Large intestine (tissue), 3 donors: ENCODE measurements around the gene SUSD1. TPM values are rescaled to one million over a fixed set of nuclear protein-coding genes. Genes with fewer than 3 reads are reported as not detected.

ENCODE experiments used
- DNase-seq, 2 donors: peaks; one replicate each; pipeline versions ENCODE4 v3.0.0 to v3.0.0-alpha.2; 2013
- H3K27ac ChIP-seq: one replicate; pipeline ENCODE4 v1.5.1; 2013; ENCODE audit warnings: low read length
- H3K27me3 ChIP-seq: 2 replicates; pipeline ENCODE4 v1.6.1; 2013; ENCODE audit warnings: low read length; ENCODE audit not compliant: control insufficient read depth, insufficient read depth
- H3K36me3 ChIP-seq: 2 replicates; pipeline ENCODE4 v1.6.1; 2013; ENCODE audit warnings: low read length; ENCODE audit not compliant: control insufficient read depth, insufficient read depth
- H3K4me1 ChIP-seq: one replicate; pipeline ENCODE4 v1.6.1; 2013; ENCODE audit warnings: low read length; ENCODE audit not compliant: control insufficient read depth, insufficient read depth
- H3K4me3 ChIP-seq: one replicate; pipeline ENCODE4 v1.5.1; 2013; ENCODE audit warnings: low read length
- H3K9me3 ChIP-seq: one replicate; pipeline ENCODE4 v1.6.1; 2013; ENCODE audit warnings: mild to moderate bottlenecking, low read depth, low read length, moderate library complexity; ENCODE audit not compliant: control insufficient read depth
- WGBS: methylation state at CpG from one replicate; pipeline ENCODE4 v1.1.5; 2013; ENCODE audit warnings: low lambda C conversion rate; ENCODE audit not compliant: insufficient coverage; 5-methylcytosine and 5-hydroxymethylcytosine counted together
- polyA plus RNA-seq: library from polyadenylated mRNA; unstranded; fragments of 120-200 nt; gene quantifications from one replicate; pipeline ENCODE4 v1.2.1, GENCODE V29; 2013

Gene SUSD1
- polyA plus RNA-seq, 1 donor = 28.4 TPM

GRCh38 chr9:112175796-112176315, 759 bp upstream of the SUSD1 start:
- Histone ChIP-seq H3K36me3 (no peaks in the 10 kb centered on the region), H3K4me3 (peak overlapping the region; percentile 65), H3K27me3 (no peaks in the 10 kb centered on the region), H3K9me3 (no peaks in the 10 kb centered on the region), H3K4me1 (peaks cover 59% of the 10 kb centered on the region), H3K27ac (peak overlapping the region; percentile 90)
- no CpG with 5 or more reads among the region's 17 CpGs for WGBS
- peak in 1 of 2 donors; percentile 59 for DNase-seq

GRCh38 chr9:112174222-112174964, 704 bp downstream of the SUSD1 start:
- Histone ChIP-seq H3K27me3 (no peaks in the 10 kb centered on the region), H3K27ac (peak overlapping the region; percentile 94), H3K36me3 (no peaks in the 10 kb centered on the region), H3K4me3 (peak overlapping the region; percentile 52), H3K4me1 (peaks cover 63% of the 10 kb centered on the region), H3K9me3 (no peaks in the 10 kb centered on the region)
- WGBS = no CpG with 5 or more reads among the region's 42 CpGs
- DNase-seq = peak; percentile 68 to 88

GRCh38 chr9:112173489-112174221, 1.4 kb downstream of the SUSD1 start:
- Histone ChIP-seq H3K36me3 (no peaks in the 10 kb centered on the region), H3K9me3 (no peaks in the 10 kb centered on the region), H3K4me3 (peak overlapping the region; percentile 52), H3K27me3 (no peaks in the 10 kb centered on the region), H3K27ac (peak overlapping the region; percentile 94), H3K4me1 (peaks cover 70% of the 10 kb centered on the region)
- peak in 1 of 2 donors; percentile 78 for DNase-seq
- WGBS = no CpG with 5 or more reads among the region's 18 CpGs

GRCh38 chr9:112170968-112171367, 4.1 kb downstream of the SUSD1 start:
- peak overlapping the region; percentile 91 for H3K27ac ChIP-seq
- H3K4me1 ChIP-seq = peaks cover 77% of the 10 kb centered on the region
- no CpG with 5 or more reads among the region's 5 CpGs for whole genome bisulfite sequencing
- no peaks in the 10 kb centered on the region for H3K9me3 ChIP-seq
- no peak for DNase-seq
- no peaks in the 10 kb centered on the region for H3K27me3 ChIP-seq
- H3K36me3 ChIP-seq = no peaks in the 10 kb centered on the region
- no peak overlapping the region for H3K4me3 ChIP-seq

- H3K4me1 ChIP-seq = peaks cover 73% of the 10 kb centered on the region
- no peak overlapping the region for H3K4me3 ChIP-seq
- H3K27ac ChIP-seq = peak overlapping the region; percentile 91
- H3K27me3 ChIP-seq = no peaks in the 10 kb centered on the region
- H3K36me3 ChIP-seq = no peaks in the 10 kb centered on the region
- peak; percentile 88 to 95 for DNase-seq
- no peaks in the 10 kb centered on the region for H3K9me3 ChIP-seq
- WGBS = no CpG with 5 or more reads among the region's 4 CpGs
Observed at GRCh38 chr9:112170235-112170634, 4.9 kb downstream of the SUSD1 start.

- Histone ChIP-seq H3K9me3 (no peaks in the 10 kb centered on the region), H3K36me3 (no peaks in the 10 kb centered on the region), H3K27ac (peak overlapping the region; percentile 91), H3K27me3 (no peaks in the 10 kb centered on the region), H3K4me1 (peaks cover 74% of the 10 kb centered on the region), H3K4me3 (no peak overlapping the region)
- 20% methylated on average over 1 of the region's 6 CpGs for WGBS
- DNase-seq = peak; percentile 71 to 90
Observed at GRCh38 chr9:112169368-112169767, 5.7 kb downstream of the SUSD1 start.

GRCh38 chr9:112168197-112168596, 6.9 kb downstream of the SUSD1 start:
- H3K36me3 ChIP-seq = no peaks in the 10 kb centered on the region
- peak in 1 of 2 donors; percentile 78 for DNase-seq
- H3K27me3 ChIP-seq = no peaks in the 10 kb centered on the region
- peak overlapping the region; percentile 91 for H3K27ac ChIP-seq
- H3K9me3 ChIP-seq = no peaks in the 10 kb centered on the region
- peaks cover 70% of the 10 kb centered on the region for H3K4me1 ChIP-seq
- H3K4me3 ChIP-seq = no peak overlapping the region
- WGBS = no CpG with 5 or more reads among the region's 3 CpGs

GRCh38 chr9:112166176-112167140, 8.6 kb downstream of the SUSD1 start:
- Histone ChIP-seq H3K4me1 (peaks cover 63% of the 10 kb centered on the region), H3K36me3 (no peaks in the 10 kb centered on the region), H3K27me3 (no peaks in the 10 kb centered on the region), H3K27ac (peak overlapping the region; percentile 49), H3K4me3 (no peak overlapping the region), H3K9me3 (no peaks in the 10 kb centered on the region)
- no CpG with 5 or more reads among the region's 12 CpGs for WGBS
- DNase-seq = peak in 1 of 2 donors; percentile 60

GRCh38 chr9:112162621-112163413, 12.3 kb downstream of the SUSD1 start:
- Histone ChIP-seq H3K27me3 (no peaks in the 10 kb centered on the region), H3K4me1 (peaks cover 32% of the 10 kb centered on the region), H3K9me3 (no peaks in the 10 kb centered on the region), H3K36me3 (no peaks in the 10 kb centered on the region), H3K27ac (peak overlapping the region; percentile 68), H3K4me3 (no peak overlapping the region)
- WGBS = 8% methylated on average over 2 of the region's 5 CpGs
- DNase-seq = no peak
